Lower leg skin (tissue), 3 donors: ENCODE data around the gene SLC24A1.

ENCODE experiments used
- CTCF ChIP-seq, 3 donors: fragments of 450-650 bp; IDR thresholded peaks; one replicate each; pipeline ENCODE4 v1.5.1; 2016; ENCODE audit warnings: antibody characterized with exemption in 3 of 3, mild to moderate bottlenecking in 3 of 3, moderate library complexity in 2 of 3
- POLR2A ChIP-seq, 2 donors: fragments of 450-650 bp; IDR thresholded peaks; one replicate each; pipeline ENCODE4 v1.6.1; 2016 to 2017; ENCODE audit warnings: antibody characterized with exemption in 2 of 2, mild to moderate bottlenecking in 1 of 2, moderate library complexity in 1 of 2

DNA sequence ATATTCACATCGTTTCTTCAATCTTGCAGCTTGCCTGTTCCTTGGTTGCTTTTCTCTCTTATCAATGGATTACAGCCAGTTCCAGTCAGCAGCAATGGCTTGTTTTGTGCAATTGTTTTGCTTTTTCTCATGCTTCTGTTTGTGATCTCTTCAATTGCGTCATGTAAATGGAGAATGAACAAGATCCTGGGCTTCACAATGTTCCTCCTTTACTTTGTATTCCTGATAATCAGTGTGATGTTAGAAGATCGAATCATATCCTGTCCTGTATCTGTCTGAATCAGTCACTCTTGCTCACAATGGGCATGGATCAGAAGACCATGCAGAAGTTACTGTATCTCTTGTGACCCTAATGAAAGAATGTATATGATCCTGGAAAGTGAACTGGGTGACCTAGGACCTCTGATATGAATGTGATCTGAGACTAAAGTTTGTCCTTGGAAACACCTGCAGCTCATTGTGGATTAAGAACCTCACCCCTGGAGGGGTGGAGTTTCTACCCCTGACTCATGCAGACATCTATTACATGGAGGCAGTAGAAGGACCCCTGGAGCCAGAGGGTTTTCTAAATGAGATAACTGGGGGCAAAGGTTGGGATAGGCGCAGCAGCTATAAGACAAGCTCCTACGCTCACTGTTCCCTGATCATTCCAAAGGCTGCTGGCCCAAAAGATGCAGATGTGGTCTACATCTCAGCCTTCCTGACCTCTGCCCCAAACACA is 32.2 kb downstream of the SLC24A1 start:
- TF ChIP-seq CTCF (IDR thresholded peaks at IDR 0.05), result no peak
- no peak for TF ChIP-seq POLR2A (IDR thresholded peaks at IDR 0.05)
